Small intestine (tissue), 7 donors: Measurements from ENCODE around the gene ESRP2. TPM values are rescaled to one million over a fixed set of nuclear protein-coding genes. Genes with fewer than 3 reads are reported as not detected.

Source experiments
- DNase-seq, 2 donors: peaks; one replicate each; pipeline versions ENCODE4 v3.0.0 to v3.0.0-alpha.2; 2013
- FAIRE-seq: peaks from 2 replicates; lab custom pipeline; 2012; peaks lifted over from hg19 to GRCh38; lab: Jason Lieb, UNC
- H3K27ac ChIP-seq, 3 donors: one replicate each; pipeline ENCODE4 v1.5.1; 2013; ENCODE audit warnings: low read length in 2 of 3, mild to moderate bottlenecking in 2 of 3, control low read depth in 1 of 3, inconsistent platforms in 1 of 3, low read depth in 1 of 3, moderate library complexity in 1 of 3
- H3K27me3 ChIP-seq, 3 donors: one replicate each; pipeline ENCODE4 v1.6.1; 2013; ENCODE audit warnings: low read length in 3 of 3, inconsistent platforms in 1 of 3; ENCODE audit not compliant: control insufficient read depth in 3 of 3, insufficient read depth in 3 of 3
- H3K36me3 ChIP-seq, 3 donors: one replicate each; pipeline ENCODE4 v1.6.1; 2013; ENCODE audit warnings: low read length in 3 of 3, inconsistent platforms in 1 of 3, low read depth in 1 of 3, mild to moderate bottlenecking in 1 of 3, moderate library complexity in 1 of 3; ENCODE audit not compliant: control insufficient read depth in 3 of 3, insufficient read depth in 2 of 3
- H3K4me1 ChIP-seq, 3 donors: one replicate each; pipeline ENCODE4 v1.6.1; 2013; ENCODE audit warnings: low read length in 2 of 3, inconsistent platforms in 1 of 3, low read depth in 1 of 3, mild to moderate bottlenecking in 1 of 3, moderate library complexity in 1 of 3; ENCODE audit not compliant: control insufficient read depth in 3 of 3, insufficient read depth in 2 of 3
- H3K4me3 ChIP-seq, 3 donors: one replicate each; pipeline ENCODE4 v1.5.1; 2013; ENCODE audit warnings: low read length in 3 of 3, control low read depth in 1 of 3, inconsistent platforms in 1 of 3, low read depth in 1 of 3, mild to moderate bottlenecking in 1 of 3, moderate library complexity in 1 of 3
- H3K9me3 ChIP-seq, 2 donors: one replicate each; pipeline ENCODE4 v1.6.1; 2013; ENCODE audit warnings: low read depth in 1 of 2, low read length in 1 of 2; ENCODE audit not compliant: control insufficient read depth in 2 of 2, insufficient read depth in 1 of 2
- WGBS, 3 donors: extraction: QIAGEN DNeasy Blood & Tissue Kit; methylation state at CpG; one replicate each; pipeline ENCODE4 v1.1.7; 2013; 5-methylcytosine and 5-hydroxymethylcytosine counted together
- polyA plus RNA-seq, 4 donors: library from polyadenylated mRNA; stranded (reverse) in 3 of 4; unstranded in 1 of 4; fragments of 200-250 nt in 3 of 4; fragments of 120-200 nt in 1 of 4; gene quantifications; one replicate each; pipeline versions ENCODE4 v1.2.1 to v1.2.3, GENCODE V29; 2013
- donor health status: healthy with polysubstance abuse.
- donor health status: control.
- donor health status: control.
- donor health status: Bipolar disorder and iron deficiency.
- donor health status: healthy.

The ESRP2 gene
- polyA plus RNA-seq, 4 donors: 14.3 to 45.0 (median 18.7) TPM

DNA sequence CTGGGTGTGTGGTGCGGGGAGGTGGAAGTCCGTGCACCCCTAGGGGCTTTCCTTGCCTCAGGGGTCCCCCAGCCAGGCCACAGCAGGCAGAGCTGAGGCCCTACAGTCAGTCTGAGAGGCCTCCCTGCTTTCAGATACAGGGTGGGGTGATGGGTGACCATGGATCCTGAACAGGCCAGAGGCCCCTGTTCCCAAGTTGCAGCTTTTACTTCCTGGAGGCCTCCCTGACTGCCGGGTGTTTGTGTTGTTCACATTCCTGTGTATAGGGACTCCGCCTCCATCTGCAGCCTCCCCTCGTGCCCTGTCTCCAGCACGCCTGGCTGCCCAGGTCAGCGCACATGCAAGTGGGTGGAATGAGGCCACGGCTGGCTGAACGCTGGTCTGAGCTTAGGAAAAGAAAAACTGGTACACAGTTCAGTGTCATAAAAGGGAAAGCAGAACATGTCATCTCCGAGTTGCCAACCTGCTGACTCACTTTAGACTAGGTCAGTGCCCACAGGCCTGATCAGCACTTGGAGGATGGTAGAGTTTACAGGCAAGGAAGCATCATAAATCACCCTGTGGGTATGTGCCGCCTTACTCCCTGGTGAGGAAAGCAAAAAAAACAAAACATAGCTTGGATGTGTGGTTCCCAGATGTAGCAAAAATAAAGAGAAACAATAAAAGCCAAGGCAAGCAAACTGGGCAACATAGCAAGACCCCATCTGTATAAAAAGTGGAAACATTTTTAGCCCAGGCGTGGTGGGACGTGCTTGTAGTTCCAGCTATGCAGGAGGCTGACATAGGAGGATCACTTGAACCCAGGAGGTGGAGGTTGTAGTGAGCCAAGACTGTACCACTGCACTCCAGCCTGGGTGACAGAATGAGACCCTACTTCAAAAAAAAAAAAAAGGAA is 22.2 kb upstream of the ESRP2 start:
- H3K4me1 ChIP-seq: peaks cover 3 to 23% (median 4%) of the 10 kb centered on the region in 3 donors
- no peaks in the 10 kb centered on the region for H3K9me3 ChIP-seq
- H3K27ac ChIP-seq: peak overlapping the region in 2 of 3 donors; percentile 64 to 77
- H3K27me3 ChIP-seq: no peaks in the 10 kb centered on the region
- peaks cover 0 to 66% (median 6%) of the 10 kb centered on the region in 3 donors for H3K36me3 ChIP-seq
- 37 to 59% (median 53%) methylated on average over 13 of the region's 13 CpGs for WGBS, 3 donors
- FAIRE-seq (no peak), DNase-seq (peak; percentile 68 to 92)
- no peak overlapping the region for H3K4me3 ChIP-seq

DNA sequence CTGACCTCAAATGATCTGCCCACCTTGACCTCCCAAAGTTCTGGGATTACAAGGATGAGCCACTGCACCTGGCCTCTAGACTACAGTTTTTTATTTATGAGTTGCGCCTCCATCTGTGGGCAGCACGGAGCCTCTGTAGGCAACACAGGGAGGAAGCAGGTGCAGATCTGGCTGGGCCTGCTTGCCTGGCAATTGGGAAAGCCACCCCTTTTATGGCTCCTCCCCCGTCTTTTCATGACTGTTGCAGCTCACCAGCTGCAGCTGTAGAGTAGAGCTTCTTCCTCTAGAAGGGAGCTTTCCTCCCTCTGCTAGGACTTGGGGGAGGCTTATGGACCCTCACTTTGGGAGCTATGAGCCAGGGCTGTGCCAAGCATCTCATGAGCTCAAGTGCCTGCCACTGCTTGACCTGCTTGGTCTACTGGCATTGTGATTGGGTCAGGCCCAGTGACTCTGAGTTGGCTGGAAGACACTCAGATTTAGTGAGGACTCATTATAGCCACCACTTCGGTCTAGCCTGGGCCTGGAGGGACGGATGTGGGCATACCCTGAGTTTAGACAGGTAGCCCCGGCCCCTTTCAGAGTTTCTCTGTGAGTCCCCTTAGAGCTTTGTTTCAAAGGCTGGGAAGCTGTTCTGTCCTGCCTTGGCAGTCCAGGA is 21.5 kb upstream of the ESRP2 start:
- no peaks in the 10 kb centered on the region for H3K9me3 ChIP-seq
- H3K27me3 ChIP-seq: no peaks in the 10 kb centered on the region
- FAIRE-seq (no peak), DNase-seq (peak; percentile 33 to 53)
- 36 to 64% (median 48%) methylated on average over 6 of the region's 6 CpGs for WGBS, 3 donors
- H3K27ac ChIP-seq: peak overlapping the region in 2 of 3 donors; percentile 64 to 77
- H3K36me3 ChIP-seq: peaks cover 0 to 74% (median 6%) of the 10 kb centered on the region in 3 donors
- H3K4me1 ChIP-seq: peaks cover 3 to 22% (median 4%) of the 10 kb centered on the region in 3 donors
- no peak overlapping the region for H3K4me3 ChIP-seq

DNA sequence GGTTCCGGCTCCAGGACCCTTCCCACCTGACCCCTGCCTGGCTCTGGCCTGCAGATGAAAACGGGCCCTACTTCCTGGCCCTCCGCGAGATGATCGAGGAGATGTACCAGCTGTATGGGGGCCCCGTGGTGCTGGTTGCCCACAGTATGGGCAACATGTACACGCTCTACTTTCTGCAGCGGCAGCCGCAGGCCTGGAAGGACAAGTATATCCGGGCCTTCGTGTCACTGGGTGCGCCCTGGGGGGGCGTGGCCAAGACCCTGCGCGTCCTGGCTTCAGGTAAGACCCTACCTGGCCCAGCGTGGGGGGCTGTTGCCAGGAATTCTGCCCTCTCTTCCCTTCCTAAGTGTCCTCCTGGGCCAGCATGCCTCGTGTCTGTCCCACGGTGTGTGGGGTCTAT is 19.8 kb upstream of the ESRP2 start:
- no peak for FAIRE-seq
- Histone ChIP-seq H3K4me1 (peaks cover 3 to 22% (median 4%) of the 10 kb centered on the region in 3 donors), H3K36me3 (peaks cover 0 to 83% (median 6%) of the 10 kb centered on the region in 3 donors), H3K27ac (no peak overlapping the region), H3K27me3 (no peaks in the 10 kb centered on the region), H3K4me3 (no peak overlapping the region), H3K9me3 (no peaks in the 10 kb centered on the region)
- WGBS, 3 donors: 92 to 96% (median 93%) methylated on average over 18 of the region's 18 CpGs
- DNase-seq: no peak

DNA sequence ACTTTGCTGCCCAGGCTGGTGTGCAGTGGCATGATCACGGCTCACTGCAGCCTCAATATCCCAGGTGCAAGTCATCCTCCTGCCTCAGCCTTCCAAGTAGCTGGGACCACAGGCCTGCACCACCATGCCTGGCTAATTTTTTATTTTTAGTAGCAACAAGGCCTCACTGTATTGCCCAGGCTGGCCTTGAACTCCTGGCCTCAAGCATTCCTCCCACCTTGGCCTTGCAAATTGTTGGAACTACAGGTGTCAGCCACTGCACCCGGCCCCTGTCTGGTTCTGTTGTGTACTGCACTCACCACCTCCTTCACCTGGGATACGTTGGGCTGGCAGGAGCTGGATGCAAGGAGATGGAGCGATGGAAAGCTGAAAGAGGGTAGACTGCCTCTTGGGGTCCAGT is 17.8 kb upstream of the ESRP2 start:
- peaks cover 3 to 19% (median 4%) of the 10 kb centered on the region in 3 donors for H3K4me1 ChIP-seq
- H3K27me3 ChIP-seq: no peaks in the 10 kb centered on the region
- FAIRE-seq: no peak
- H3K36me3 ChIP-seq: peaks cover 0 to 80% (median 2%) of the 10 kb centered on the region in 3 donors
- no peak overlapping the region for H3K4me3 ChIP-seq
- H3K27ac ChIP-seq: no peak overlapping the region
- WGBS, 3 donors: 88 to 95% (median 94%) methylated on average over 4 of the region's 4 CpGs
- DNase-seq: no peak
- no peaks in the 10 kb centered on the region for H3K9me3 ChIP-seq

DNA sequence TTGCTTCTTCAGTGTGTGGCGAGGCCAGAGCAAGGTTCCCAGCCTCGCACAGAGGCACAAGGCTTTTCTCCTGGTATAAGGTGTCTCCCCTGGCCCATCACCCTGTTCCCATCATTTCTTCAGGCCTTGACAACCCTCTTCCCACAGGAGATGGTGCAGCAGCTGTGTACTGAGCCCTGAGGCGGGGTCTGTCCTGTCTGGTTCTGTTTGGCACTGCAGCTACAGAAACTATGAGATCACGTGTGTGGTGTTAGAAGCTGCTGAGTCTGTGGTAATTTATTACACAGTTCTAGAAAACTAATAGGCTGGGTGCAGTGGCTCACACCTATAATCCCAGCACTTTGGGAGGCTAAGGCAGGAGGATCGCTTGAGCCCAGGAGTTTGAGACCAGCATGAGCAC is 16.5 kb upstream of the ESRP2 start:
- no peaks in the 10 kb centered on the region for H3K9me3 ChIP-seq
- H3K4me3 ChIP-seq: no peak overlapping the region
- no peaks in the 10 kb centered on the region for H3K27me3 ChIP-seq
- DNase-seq (no peak), FAIRE-seq (no peak)
- peaks cover 0 to 87% (median 2%) of the 10 kb centered on the region in 3 donors for H3K36me3 ChIP-seq
- no peak overlapping the region for H3K27ac ChIP-seq
- WGBS, 3 donors: 87 to 94% (median 88%) methylated on average over 5 of the region's 5 CpGs
- H3K4me1 ChIP-seq: peaks cover 0 to 14% (median 0%) of the 10 kb centered on the region in 3 donors

DNA sequence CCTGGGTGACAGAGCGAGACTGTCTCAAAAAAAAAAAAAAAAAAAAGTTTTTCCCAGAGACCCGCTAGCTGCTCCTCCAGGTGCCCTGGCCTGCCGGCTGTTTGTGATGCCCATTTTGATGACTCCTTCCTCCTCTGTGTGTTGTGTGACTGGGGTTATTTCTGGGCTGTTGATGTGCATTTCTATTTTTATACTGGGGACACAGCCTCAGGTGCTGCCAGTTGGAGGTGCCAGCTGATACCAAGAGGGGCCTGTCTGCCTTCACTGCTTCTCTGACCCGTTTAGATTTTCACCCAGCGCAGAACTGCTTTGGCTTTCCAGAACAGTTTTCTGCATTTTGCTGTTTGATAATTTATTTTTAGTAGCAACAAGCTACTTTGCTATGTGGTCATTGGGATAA is 15.9 kb upstream of the ESRP2 start:
- H3K9me3 ChIP-seq: no peaks in the 10 kb centered on the region
- H3K4me3 ChIP-seq: no peak overlapping the region
- FAIRE-seq: no peak
- peaks cover 0 to 85% (median 2%) of the 10 kb centered on the region in 3 donors for H3K36me3 ChIP-seq
- no peaks in the 10 kb centered on the region for H3K27me3 ChIP-seq
- WGBS, 3 donors: 86 to 93% (median 90%) methylated on average over 5 of the region's 5 CpGs
- DNase-seq: no peak
- no peak overlapping the region for H3K27ac ChIP-seq
- H3K4me1 ChIP-seq: peaks cover 0 to 14% (median 0%) of the 10 kb centered on the region in 3 donors

DNA sequence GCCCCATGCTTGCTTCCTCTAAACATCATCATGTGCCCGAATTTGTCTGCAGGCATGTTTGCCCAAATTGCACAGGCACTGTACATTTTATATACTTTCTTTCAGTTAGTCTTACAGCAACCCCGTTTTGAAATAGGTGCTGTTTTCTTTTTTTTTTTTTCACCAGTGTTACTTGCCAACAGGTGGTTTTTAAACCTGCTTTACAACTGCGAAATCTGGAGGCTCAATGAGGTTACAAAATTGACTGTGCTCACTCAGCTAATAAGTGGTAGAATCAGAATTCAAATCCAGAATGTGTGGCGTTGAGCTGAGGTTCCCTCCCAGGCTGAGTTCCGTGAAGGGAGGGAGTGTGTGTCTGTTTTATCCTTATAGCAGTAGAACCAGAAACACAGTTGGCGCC is 15.0 kb upstream of the ESRP2 start:
- peaks cover 0 to 22% (median 7%) of the 10 kb centered on the region in 3 donors for H3K4me1 ChIP-seq
- 86 to 92% (median 91%) methylated on average over 6 of the region's 6 CpGs for WGBS, 3 donors
- no peak overlapping the region for H3K27ac ChIP-seq
- H3K36me3 ChIP-seq: peaks cover 0 to 81% (median under 1%) of the 10 kb centered on the region in 3 donors
- H3K27me3 ChIP-seq: no peaks in the 10 kb centered on the region
- no peak for DNase-seq
- H3K4me3 ChIP-seq: no peak overlapping the region
- FAIRE-seq: no peak
- no peaks in the 10 kb centered on the region for H3K9me3 ChIP-seq

DNA sequence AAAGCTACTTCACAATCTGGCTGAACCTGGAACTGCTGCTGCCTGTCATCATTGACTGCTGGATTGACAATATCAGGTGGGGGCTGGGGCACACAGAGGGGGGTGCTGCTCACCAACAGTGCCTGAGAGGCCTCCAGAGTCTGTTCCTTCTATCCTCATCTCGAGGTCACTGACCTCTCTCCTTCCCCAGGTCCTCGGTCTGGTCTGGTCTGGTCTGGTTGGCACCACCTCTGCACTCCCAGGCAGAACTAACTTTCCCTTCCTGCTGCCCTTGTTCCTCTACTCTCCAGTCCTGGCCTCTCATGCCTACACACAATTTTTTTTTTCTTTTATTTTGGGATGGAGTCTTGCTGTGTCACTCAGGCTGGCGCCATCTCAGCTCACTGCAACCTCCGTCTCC is 13.4 kb upstream of the ESRP2 start:
- Histone ChIP-seq H3K9me3 (no peaks in the 10 kb centered on the region), H3K27me3 (no peaks in the 10 kb centered on the region), H3K4me3 (no peak overlapping the region), H3K27ac (no peak overlapping the region), H3K36me3 (peaks cover 0 to 65% (median 0%) of the 10 kb centered on the region in 3 donors), H3K4me1 (peaks cover 1 to 28% (median 9%) of the 10 kb centered on the region in 3 donors)
- no peak for FAIRE-seq
- no peak for DNase-seq
- 91 to 95% (median 92%) methylated on average over 4 of the region's 4 CpGs for WGBS, 3 donors
